Endometrial microvascular endothelial cells (primary cell): ENCODE data around the gene LRRC74A. TPM values are rescaled to one million over a fixed set of nuclear protein-coding genes. Genes with fewer than 3 reads are reported as not detected.

Experiments used
- in situ Hi-C: cut with HindIII; loops from 2 replicates; pipeline ENCODE4 v1.10.0; 2017; ENCODE audit warnings: low sequenced_read_pairs, low pct_unique_long_range_greater_than_20kb; ENCODE audit errors: inconsistent ontology term
- total RNA-seq: library from RNA; depleted of rRNA; stranded (reverse); fragments of >200 nt; gene quantifications from one replicate; pipeline ENCODE4 v1.2.3, GENCODE V29; 2015; ENCODE audit errors: inconsistent ontology term

Gene LRRC74A
- total RNA-seq, 1 donor from 2014 or later, result not detected

DNA sequence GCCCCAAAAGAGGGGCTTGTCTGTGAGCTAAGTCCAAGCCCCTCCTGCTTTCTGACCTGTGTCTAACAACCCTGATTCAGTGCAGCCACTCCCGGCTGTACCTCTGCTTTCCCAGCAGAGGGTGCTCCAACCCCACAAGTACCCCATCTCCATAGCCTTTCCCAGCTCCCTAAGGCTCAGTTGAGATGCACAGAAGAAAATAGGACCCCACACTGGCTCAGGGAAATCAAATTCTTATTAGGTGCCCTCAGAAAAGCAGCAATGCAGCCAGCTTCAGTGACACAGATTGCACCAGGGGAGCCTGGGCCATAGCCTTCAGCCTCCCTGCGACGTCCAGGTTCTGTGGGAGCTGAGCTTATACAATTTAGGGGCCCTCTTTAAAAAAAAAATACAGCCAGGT is 49.9 kb downstream of the LRRC74A start:
- in situ Hi-C loops, result loop anchor here (25.0 kb wide), 1 partner anchor 211 kb away; the partner anchor contains the start of gene CIPC

DNA sequence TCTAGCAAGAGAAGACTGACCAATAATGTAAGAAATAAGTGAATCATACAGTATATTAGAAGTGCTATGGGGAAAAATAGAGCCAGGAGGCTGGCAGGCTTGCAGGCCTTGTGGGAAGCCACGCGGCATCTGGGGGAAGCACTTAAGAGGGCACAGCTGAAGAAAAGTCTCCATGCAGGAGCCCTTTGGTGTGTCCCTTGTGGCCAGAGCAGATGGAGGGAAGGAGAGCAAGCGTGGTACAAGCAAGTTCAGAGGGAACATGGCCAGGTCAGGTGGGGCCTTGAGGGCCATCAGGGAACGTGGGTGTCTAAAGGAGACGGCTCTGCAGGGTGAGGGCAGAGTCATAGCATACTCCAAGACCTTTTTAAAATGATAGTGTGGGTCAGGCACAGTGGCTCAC is 51.7 kb downstream of the LRRC74A start:
- in situ Hi-C loops, result loop anchor here (25.0 kb wide), 1 partner anchor 209 kb away; the partner anchor contains the start of gene CIPC

DNA sequence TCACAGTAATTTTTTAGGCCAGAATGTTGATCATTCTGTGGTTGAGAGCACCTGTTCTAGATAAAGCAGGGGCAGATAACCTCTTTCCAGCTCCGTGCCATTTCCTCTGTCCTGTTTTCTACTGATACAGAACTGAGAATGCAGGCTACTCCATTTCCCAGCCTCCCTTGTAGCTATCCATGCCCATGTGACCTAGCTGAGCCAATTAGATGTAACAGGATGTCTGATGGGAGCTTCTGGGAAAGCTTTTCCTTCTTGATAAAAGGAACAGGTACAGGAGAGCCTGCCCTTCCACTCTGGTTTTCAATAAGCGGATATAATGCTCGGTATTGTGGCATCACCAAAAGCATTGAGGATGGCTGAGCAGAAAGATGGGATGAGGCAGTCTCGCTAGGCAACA is 54.2 kb downstream of the LRRC74A start:
- in situ Hi-C loops, result loop anchor here (25.0 kb wide), 1 partner anchor 207 kb away; the partner anchor contains the start of gene CIPC

DNA sequence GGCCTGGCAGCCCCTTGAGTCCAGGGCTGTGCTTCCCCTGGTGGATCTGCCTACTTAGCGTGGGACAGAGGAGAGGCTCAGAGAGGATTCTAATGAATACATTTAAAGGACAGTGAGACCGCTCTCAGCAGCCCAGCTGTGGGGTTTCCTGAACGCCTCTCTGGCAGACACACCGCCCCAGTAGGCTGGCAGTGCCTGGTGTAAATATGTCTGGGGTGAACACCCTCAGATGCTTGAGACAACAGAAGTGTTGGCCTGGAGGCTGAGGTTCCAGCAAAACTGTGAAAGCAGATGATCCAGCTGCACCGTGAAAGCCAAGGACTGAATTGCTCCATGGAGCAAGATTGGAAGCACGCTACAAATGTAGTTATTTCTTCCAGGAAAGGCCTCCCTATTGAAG is 55.1 kb downstream of the LRRC74A start:
- in situ Hi-C loops, result loop anchor here (25.0 kb wide), 1 partner anchor 206 kb away; the partner anchor contains the start of gene CIPC

DNA sequence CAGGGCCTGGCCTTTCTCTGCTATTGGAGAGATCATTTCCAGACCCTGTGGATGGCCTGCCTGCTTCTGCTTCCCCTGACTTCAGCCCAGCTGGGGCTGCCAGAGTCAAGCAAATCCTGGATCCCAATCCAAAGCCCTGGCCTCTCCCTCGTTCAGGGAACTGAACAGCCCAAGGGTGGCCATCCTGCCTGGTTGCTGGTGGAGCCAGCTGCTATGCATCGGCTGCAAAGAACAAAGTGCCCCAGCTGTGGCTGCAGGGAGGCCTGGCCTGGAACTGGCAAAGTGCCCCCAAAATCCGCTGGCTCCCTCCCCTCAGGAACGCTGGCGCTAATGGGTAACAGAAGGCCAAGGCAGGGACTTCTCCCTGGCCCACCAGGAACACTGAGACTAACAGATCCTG is 56.4 kb downstream of the LRRC74A start:
- in situ Hi-C loops, result loop anchor here (25.0 kb wide), 1 partner anchor 205 kb away; the partner anchor contains the start of gene CIPC

DNA sequence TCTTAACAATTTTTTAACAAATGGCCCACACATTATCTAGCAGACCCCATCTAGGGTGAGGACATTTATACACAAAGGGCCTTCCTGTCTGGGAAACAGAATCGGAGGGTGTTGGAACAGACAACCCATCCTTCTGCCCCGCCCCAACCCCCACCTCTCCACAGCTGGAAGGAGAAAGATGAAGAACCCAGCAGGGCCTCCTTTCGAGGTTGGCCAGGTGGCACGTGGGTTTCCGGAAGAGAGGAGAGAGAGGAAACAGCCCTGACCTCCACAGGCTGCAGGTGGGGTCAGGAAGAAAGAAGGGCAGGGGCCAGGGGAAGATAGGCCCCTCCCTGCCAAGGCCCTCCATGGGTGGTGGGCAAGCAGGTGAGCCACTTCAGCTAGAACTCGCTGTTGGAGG is 57.2 kb downstream of the LRRC74A start:
- in situ Hi-C loops, result loop anchor here (25.0 kb wide), 1 partner anchor 204 kb away; the partner anchor contains the start of gene CIPC

DNA sequence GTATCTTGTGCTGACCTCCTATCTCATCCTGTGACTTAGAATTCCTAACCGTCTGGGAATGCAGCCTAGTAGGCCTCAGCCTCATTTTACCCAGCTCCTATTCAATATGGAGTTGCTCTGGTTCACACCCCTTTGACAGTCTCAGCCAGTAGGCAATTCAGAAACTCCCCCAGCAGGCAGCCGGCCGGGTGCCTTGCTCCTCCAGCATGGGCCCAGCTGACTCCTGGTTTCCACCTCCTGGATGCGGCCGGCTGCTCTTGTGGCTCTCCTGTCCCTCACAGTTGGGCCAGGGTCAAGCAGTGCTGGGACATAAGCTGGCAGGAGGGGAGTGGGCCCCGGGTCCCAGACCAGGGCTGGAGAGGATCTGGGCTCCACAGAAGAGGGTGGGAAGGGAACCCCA is 58.2 kb downstream of the LRRC74A start:
- in situ Hi-C loops, result loop anchor here (25.0 kb wide), 1 partner anchor 203 kb away; the partner anchor contains the start of gene CIPC

DNA sequence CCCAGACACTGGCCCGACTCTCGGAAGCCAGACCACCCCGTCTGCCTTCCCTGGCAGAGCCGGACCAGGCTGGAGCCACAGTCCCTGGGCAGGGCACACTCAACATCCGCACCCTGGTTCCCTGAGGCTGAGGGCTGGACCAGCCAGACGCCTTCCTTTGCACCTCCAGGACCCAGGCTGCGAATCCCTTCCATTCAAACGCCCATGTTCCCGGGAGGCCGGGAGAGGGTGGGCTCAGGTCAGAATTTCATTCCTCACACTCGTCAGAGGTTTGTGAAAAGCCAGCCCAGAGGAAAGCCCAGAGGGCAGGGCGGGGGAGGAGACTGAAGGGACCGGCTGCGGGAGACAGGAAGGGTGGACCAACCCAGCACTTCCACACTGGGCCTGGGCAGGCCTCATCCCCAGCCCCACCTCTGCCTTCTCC is 58.7 kb downstream of the LRRC74A start:
- in situ Hi-C loops, result loop anchor here (25.0 kb wide), 1 partner anchor 202 kb away; the partner anchor contains the start of gene CIPC

DNA sequence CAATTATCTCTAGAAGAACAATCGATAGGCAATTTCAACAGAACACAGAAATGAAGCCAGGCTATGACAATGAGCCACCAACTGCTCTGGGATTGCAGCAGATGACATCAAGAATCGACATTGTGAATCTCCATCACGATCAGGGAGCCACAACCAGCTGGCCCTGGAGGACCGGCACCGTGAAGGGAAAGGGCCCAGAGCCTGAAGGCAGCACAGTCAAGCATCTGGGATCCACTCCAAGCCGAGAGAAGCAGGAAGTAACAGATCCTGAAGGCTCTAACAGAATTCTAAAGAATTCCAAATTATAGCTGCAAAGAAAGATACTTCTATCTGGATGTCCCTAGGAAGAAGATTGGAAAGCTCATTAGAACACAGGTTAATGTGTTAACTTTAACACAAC is 61.0 kb downstream of the LRRC74A start:
- in situ Hi-C loops, result loop anchor here (25.0 kb wide), 1 partner anchor 200 kb away; the partner anchor contains the start of gene CIPC

DNA sequence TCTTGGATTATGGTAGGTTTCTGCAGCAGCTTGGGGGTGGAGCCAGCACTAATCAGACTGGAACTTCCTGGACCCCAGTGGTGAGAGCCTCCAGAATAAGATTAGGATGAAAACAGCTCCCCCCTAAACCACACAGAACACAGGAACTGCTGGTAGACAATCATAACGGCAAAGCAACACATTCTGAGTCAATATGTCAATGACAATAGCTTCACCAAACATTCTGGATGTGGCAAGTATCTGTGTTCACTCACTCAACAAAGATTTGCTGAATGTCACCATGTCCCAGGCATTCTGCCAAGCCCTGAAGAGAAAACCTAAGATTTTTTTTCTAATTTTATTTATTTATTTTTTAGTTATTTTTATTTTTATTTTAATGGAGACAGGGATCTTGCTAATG is 65.2 kb downstream of the LRRC74A start:
- in situ Hi-C loops, result loop anchor here (25.0 kb wide), 1 partner anchor 196 kb away; the partner anchor contains the start of gene CIPC

DNA sequence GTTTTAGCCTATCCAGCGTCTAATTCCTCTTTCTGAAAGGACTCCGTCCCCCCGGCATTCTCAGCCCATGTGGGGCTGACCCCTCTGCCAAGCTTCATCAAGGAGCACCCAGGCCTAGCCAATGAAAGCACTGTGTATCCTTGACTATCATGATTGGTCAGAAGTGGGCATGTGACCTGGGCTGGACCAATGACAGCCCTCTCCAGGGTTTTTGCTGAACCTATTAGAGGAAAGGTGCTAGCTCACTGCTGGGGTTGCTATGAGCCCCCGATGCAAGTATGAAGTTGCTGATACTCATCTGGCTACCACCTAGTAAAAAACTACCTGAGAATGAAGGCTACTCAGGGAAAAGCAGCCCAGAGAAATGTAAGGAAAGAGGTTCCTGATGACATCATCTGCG is 68.1 kb downstream of the LRRC74A start:
- in situ Hi-C loops, result loop anchor here (25.0 kb wide), 1 partner anchor 193 kb away; the partner anchor contains the start of gene CIPC

DNA sequence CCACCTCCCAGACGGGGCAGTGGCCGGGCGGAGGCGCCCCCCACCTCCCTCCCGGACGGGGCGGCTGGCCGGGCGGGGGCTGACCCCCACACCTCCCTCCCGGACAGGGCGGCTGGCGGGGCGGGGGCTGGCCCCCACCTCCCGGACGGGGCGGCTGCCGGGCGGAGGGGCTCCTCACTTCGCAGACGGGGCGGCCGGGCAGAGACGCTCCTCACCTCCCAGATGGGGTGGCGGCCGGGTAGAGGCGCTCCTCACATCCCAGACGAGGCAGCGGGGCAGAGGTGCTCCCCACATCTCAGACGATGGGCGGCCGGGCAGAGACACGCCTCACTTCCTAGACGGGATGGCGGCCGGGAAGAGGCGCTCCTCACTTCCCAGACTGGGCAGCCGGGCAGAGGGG is 71.8 kb downstream of the LRRC74A start:
- in situ Hi-C loops, result loop anchor here (25.0 kb wide), 1 partner anchor 189 kb away; the partner anchor contains the start of gene CIPC

DNA sequence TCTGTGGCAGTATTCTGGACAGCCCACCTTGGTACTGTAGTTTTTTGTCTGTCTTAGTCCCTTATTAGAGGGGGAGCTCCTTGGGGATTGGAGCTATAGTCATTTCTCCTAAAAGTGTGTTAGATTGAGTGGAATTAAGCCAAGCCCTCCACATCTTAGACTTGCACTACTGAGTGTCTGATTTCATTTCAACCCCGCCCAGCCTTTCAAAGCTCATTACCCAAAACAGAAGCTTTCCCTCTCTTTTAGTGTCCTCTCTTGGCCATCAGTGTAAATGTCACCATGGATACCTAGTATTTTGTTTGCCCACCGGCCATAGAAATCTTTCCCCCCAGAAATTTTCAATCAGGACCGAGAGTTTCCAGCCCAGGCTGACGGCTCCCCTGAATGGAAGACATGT is 74.5 kb downstream of the LRRC74A start:
- in situ Hi-C loops, result no loop called here

DNA sequence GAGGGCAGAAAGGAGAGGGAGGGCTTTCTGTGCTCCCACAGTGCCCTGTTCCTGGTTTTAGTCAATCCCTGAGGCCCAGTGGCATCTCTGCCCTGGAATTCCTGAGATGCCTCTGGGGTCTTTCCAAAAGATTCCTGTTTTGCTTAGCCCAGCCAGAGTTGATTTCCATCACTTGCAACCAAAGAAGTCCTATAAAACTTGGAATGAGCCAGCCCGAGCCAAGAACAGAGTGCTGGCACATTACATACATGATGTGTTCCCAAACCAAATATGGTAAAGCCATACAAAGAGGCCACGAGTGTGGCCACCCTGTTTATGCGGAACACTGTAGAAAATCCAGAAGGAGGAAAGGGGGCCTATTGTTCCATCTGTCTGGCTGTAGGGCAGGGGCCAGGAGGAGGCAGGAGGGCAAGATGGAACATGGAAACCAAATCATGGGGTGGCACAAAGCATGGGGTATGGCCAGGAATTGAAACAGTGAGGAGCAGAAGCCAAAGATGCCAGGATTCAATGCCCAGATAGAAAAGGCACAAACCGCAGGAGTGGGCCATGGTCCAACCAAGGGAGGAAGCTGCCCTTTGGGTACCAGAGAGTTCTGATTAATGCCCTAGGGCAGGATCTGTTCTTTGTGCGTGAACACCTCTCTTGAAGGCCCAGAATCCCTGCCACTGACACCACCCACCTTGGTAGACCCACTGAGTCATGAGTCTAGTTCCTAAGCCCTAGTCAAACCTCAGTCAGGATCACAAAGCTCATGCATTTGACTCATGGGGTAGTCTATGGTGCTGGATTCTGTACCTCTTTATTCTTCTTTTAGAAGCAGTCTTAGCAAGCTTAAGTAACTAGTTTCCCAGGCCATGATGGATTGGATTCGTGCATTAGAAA is 75.2 kb downstream of the LRRC74A start:
- in situ Hi-C loops, result no loop called here

DNA sequence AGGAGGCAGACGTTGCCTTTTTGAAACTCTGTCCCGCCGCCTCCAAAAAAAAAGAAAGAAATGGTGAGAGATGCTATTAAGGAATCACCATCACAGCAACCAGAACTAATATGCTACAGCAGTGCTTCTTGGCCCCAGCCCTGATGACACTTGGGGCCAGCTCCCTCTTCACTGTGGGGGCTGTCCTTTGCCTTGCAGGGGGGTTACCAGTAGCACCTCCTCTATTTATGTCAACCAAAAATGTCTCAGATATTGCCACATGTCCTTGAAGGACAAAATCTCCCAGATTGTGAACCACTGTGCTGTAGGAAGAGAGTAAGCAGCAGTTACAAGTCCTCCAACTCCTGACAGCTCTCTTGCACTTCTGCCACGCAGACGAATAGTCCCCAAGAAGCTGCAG is 76.4 kb downstream of the LRRC74A start:
- in situ Hi-C loops, result no loop called here

DNA sequence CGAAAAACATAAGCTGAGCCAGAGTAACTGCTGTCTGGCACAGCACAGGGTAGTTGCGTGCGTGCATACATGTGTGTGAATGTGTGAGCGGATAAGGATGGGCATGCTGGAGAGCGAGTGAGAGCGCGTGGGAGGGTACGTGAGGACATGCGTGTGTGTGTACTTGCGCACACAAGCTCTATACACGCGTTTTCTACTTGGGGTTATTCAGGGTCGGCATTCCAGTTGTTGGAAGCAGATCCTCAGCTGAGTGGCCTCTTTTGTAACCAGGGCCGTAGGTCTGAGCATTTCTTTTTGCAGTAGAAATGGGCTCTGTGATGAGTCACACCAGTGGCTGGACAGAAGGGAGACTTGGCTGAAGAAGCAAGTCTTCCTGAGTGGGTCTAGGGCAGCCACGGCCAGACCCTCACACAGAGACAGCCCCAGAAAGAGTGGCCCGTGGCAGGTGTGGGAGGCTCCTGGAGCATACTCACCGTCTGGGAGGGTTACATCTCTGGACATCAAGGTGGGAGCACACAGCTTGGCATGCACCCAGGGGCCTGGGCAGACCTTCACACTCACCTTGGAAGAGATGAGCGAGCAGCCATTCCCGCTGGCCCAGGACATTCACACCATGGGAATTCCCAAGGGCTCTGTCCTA is 78.0 kb downstream of the LRRC74A start:
- in situ Hi-C loops, result no loop called here

DNA sequence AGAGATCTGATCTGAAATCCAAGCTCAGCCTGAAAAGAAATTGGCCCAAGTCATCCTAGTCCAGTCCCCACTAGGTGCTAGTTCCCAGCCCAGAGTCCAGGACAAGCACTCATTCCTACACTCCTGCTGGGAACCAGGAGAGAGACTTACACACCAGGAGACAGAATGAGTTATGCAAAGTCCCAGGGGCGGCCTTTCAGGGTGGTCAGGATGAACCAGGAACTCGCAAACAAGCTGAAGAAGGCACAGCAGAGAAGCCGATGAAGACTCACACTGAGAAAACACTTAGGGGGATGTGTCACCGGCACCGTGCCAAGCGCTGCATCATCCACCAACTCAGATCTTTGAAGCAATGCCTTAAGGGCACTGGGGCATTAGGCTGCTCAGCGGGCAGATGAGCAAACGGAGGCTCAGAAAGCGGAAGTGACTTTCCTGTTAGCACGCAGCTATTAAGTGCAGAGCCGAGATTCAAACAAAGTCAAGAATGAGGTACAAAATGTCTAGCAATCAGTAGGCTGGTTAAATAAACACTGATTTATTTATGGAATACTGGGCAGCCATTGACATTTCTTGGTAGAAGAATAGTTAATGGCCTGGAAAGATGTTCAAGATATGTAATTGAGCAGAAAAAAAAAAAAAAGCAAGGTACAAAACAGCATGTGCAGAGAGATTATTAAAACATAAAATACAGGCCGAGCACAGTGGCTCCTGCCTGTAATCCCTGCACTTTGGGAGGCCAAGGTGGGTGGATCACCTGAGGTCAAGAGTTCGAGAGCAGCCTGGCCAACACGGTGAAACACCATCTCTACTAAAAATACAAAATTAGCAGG is 78.7 kb downstream of the LRRC74A start:
- in situ Hi-C loops, result no loop called here

DNA sequence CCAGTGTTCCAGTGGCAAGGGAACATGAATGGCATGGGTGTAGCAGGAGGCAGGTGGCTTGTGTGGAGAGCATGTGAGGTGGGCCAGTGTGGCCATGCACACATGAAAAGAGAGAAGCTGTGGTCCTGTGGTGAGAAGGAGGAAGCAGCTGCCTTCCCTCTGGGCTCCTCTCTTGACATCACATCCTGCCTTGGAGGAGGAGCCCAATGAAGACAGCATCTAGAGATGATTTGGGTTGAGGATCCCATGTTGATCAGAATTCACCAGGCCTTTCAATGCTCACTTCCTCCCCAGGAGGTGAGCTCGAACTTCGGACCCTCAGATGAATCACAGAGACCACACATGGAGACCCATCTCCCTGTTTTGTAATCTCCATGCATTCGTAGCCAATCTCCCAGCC is 82.6 kb downstream of the LRRC74A start:
- in situ Hi-C loops, result no loop called here

DNA sequence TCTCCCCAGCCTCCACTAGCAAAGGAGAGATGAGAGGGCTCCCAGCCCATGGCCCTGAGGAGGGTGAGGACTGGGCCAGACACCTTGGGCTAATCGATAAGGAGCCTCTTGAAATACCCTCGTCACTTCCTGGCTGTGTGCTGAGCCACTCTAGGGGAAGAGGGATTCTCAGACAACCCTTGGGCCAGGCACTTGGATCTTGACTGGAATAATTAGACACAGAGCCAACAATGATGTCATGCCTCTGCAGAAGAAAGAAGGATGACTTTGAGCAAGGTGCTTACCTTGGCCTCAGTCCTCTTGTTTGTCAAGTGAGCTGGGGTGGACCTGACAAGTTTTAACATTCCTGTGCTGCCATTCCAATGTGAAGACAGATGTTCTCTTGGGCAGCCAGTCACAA is 83.1 kb downstream of the LRRC74A start:
- in situ Hi-C loops, result no loop called here
